ENCODE measurements around the gene NR2F1.

NR2F1 gene

DNA sequence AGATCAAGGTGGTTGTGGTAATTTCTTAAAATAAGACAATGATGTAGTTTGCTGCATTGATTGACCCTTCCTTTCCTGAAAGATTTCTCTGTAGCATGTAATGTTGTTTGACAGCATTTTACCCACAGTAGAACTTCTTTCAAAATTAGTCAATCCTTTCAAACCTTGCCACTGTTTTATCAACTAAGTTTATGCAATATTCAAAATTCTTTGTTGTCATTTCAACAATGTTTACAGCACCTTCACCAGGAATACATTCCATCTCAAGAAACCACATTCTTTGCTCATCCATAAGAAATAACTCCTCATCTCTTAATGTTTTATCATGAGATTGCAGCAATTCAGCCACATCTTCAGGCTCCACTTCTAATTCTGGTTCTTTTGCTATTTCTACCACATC, 43.8 kb downstream of the NR2F1 start:
- CTCF ChIA-PET, result no interaction called here
- H3K27ac ChIP-seq (ENCODE audit: insufficient read depth in 1 of 2, low read depth in 1 of 2, low read length in 2 of 2, poor library complexity in 1 of 2, severe bottlenecking in 2 of 2), result no peak overlapping the region
- H3K4me3 ChIP-seq (ENCODE audit: control insufficient read depth in 1 of 7, extremely low read depth in 1 of 7, insufficient read depth in 4 of 7, low read depth in 2 of 7, low read length in 6 of 7), result no peak overlapping the region
- no peaks in the 10 kb centered on the region for H3K9me3 ChIP-seq (ENCODE audit: control extremely low read depth in 1 of 5, control insufficient read depth in 4 of 5, insufficient read depth in 2 of 5, low read depth in 1 of 5, low read length in 4 of 5)
- H3K36me3 ChIP-seq (ENCODE audit: control insufficient read depth in 4 of 4, insufficient read depth in 4 of 4, low read length in 3 of 4), result no peaks in the 10 kb centered on the region
- H3K4me1 ChIP-seq (ENCODE audit: control extremely low read depth in 1 of 4, control insufficient read depth in 4 of 4, insufficient read depth in 4 of 4, low read length in 3 of 4), result no peaks in the 10 kb centered on the region
- no peak for DNase-seq
- peaks cover 4 to 32% (median 13%) of the 10 kb centered on the region in 5 experiments for H3K27me3 ChIP-seq (replicated peaks in 2 of 5; ENCODE audit: control insufficient read depth in 4 of 5, insufficient read depth in 5 of 5, low read length in 4 of 5)
- POLR2A ChIA-PET, result no interaction called here

- 82% methylated on average over 2 of the region's 4 CpGs for WGBS (ENCODE audit: insufficient coverage)
- POLR2A ChIA-PET, result no interaction called here
- CTCF ChIA-PET, result no interaction called here
- no peak for DNase-seq
- H3K27ac ChIP-seq (ENCODE audit: insufficient read depth in 1 of 2, low read depth in 1 of 2, low read length in 2 of 2, poor library complexity in 1 of 2, severe bottlenecking in 2 of 2), result no peak overlapping the region
- no peaks in the 10 kb centered on the region for H3K9me3 ChIP-seq (ENCODE audit: control extremely low read depth in 1 of 5, control insufficient read depth in 4 of 5, insufficient read depth in 2 of 5, low read depth in 1 of 5, low read length in 4 of 5)
- H3K4me1 ChIP-seq (ENCODE audit: control extremely low read depth in 1 of 4, control insufficient read depth in 4 of 4, insufficient read depth in 4 of 4, low read length in 3 of 4), result peaks cover 0 to 15% (median 3%) of the 10 kb centered on the region in 4 experiments
- H3K36me3 ChIP-seq (ENCODE audit: control insufficient read depth in 4 of 4, insufficient read depth in 4 of 4, low read length in 3 of 4), result no peaks in the 10 kb centered on the region
- H3K27me3 ChIP-seq (replicated peaks in 2 of 5; ENCODE audit: control insufficient read depth in 4 of 5, insufficient read depth in 5 of 5, low read length in 4 of 5), result no peaks in the 10 kb centered on the region
- no peak overlapping the region for H3K4me3 ChIP-seq (ENCODE audit: control insufficient read depth in 1 of 7, extremely low read depth in 1 of 7, insufficient read depth in 4 of 7, low read depth in 2 of 7, low read length in 6 of 7)
These were observed 49.3 kb downstream of the NR2F1 start for GRCh38 chr5:93632327-93632726.

DNA sequence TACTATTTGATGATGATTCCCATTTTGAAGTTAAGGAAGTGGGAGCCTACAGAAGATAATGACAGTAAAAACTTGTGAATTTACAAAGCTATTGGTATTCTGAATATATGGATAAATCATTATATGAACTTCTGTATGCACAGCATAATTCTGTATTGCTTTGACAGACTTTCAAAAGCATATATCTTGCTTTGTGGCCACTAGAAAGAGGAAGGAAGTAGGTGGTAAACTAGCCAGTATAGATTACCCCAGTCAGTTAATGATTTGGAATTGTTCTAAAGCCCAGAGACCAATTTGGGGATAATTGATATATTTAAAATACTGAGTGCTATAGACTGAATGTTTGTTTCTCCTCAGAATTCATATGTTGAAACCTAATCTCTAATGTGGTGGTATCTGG, 53.0 kb downstream of the NR2F1 start:
- H3K4me1 ChIP-seq (ENCODE audit: control extremely low read depth in 1 of 4, control insufficient read depth in 4 of 4, insufficient read depth in 4 of 4, low read length in 3 of 4), result peaks cover 0 to 15% (median 4%) of the 10 kb centered on the region in 4 experiments
- no peak overlapping the region for H3K27ac ChIP-seq (ENCODE audit: insufficient read depth in 1 of 2, low read depth in 1 of 2, low read length in 2 of 2, poor library complexity in 1 of 2, severe bottlenecking in 2 of 2)
- no peak overlapping the region for H3K4me3 ChIP-seq (ENCODE audit: control insufficient read depth in 1 of 7, extremely low read depth in 1 of 7, insufficient read depth in 4 of 7, low read depth in 2 of 7, low read length in 6 of 7)
- no peaks in the 10 kb centered on the region for H3K9me3 ChIP-seq (ENCODE audit: control extremely low read depth in 1 of 5, control insufficient read depth in 4 of 5, insufficient read depth in 2 of 5, low read depth in 1 of 5, low read length in 4 of 5)
- DNase-seq, result peak in 2 of 3 donors; percentile 36 to 53
- H3K27me3 ChIP-seq (replicated peaks in 2 of 5; ENCODE audit: control insufficient read depth in 4 of 5, insufficient read depth in 5 of 5, low read length in 4 of 5), result no peaks in the 10 kb centered on the region
- CTCF ChIA-PET, result no interaction called here
- no peaks in the 10 kb centered on the region for H3K36me3 ChIP-seq (ENCODE audit: control insufficient read depth in 4 of 4, insufficient read depth in 4 of 4, low read length in 3 of 4)
- POLR2A ChIA-PET, result no interaction called here

- Histone ChIP-seq H3K36me3 (ENCODE audit: control insufficient read depth in 4 of 4, insufficient read depth in 4 of 4, low read length in 3 of 4) (no peaks in the 10 kb centered on the region), H3K9me3 (ENCODE audit: control extremely low read depth in 1 of 5, control insufficient read depth in 4 of 5, insufficient read depth in 2 of 5, low read depth in 1 of 5, low read length in 4 of 5) (no peaks in the 10 kb centered on the region), H3K27ac (ENCODE audit: insufficient read depth in 1 of 2, low read depth in 1 of 2, low read length in 2 of 2, poor library complexity in 1 of 2, severe bottlenecking in 2 of 2) (no peak overlapping the region), H3K27me3 (replicated peaks in 2 of 5; ENCODE audit: control insufficient read depth in 4 of 5, insufficient read depth in 5 of 5, low read length in 4 of 5) (no peaks in the 10 kb centered on the region), H3K4me3 (ENCODE audit: control insufficient read depth in 1 of 7, extremely low read depth in 1 of 7, insufficient read depth in 4 of 7, low read depth in 2 of 7, low read length in 6 of 7) (no peak overlapping the region), H3K4me1 (ENCODE audit: control extremely low read depth in 1 of 4, control insufficient read depth in 4 of 4, insufficient read depth in 4 of 4, low read length in 3 of 4) (peaks cover 0 to 15% (median 4%) of the 10 kb centered on the region in 4 experiments)
- 36% methylated on average over 1 of the region's 1 CpG for WGBS (ENCODE audit: insufficient coverage)
- ChIA-PET POLR2A (no interaction called here), CTCF (no interaction called here)
- DNase-seq, result peak in 2 of 3 donors; percentile 37 to 61
These were observed 53.8 kb downstream of the NR2F1 start for GRCh38 chr5:93636837-93637236.

GRCh38 chr5:93637697-93638096, 54.7 kb downstream of the NR2F1 start:
- CTCF ChIA-PET, result interaction anchor here (1.1 kb wide), 1 partner anchor 17 kb away, joined by 3 read pairs; no protein-coding TSS in a partner anchor
- no peaks in the 10 kb centered on the region for H3K36me3 ChIP-seq (ENCODE audit: control insufficient read depth in 4 of 4, insufficient read depth in 4 of 4, low read length in 3 of 4)
- no peak overlapping the region for H3K27ac ChIP-seq (ENCODE audit: insufficient read depth in 1 of 2, low read depth in 1 of 2, low read length in 2 of 2, poor library complexity in 1 of 2, severe bottlenecking in 2 of 2)
- WGBS (ENCODE audit: insufficient coverage), result 100% methylated on average over 1 of the region's 2 CpGs
- POLR2A ChIA-PET, result no interaction called here
- no peak overlapping the region for H3K4me3 ChIP-seq (ENCODE audit: control insufficient read depth in 1 of 7, extremely low read depth in 1 of 7, insufficient read depth in 4 of 7, low read depth in 2 of 7, low read length in 6 of 7)
- no peaks in the 10 kb centered on the region for H3K9me3 ChIP-seq (ENCODE audit: control extremely low read depth in 1 of 5, control insufficient read depth in 4 of 5, insufficient read depth in 2 of 5, low read depth in 1 of 5, low read length in 4 of 5)
- DNase-seq, result no peak
- H3K4me1 ChIP-seq (ENCODE audit: control extremely low read depth in 1 of 4, control insufficient read depth in 4 of 4, insufficient read depth in 4 of 4, low read length in 3 of 4), result peaks cover 0 to 15% (median 4%) of the 10 kb centered on the region in 4 experiments
- H3K27me3 ChIP-seq (replicated peaks in 2 of 5; ENCODE audit: control insufficient read depth in 4 of 5, insufficient read depth in 5 of 5, low read length in 4 of 5), result no peaks in the 10 kb centered on the region

- no peak overlapping the region for H3K27ac ChIP-seq (ENCODE audit: insufficient read depth in 1 of 2, low read depth in 1 of 2, low read length in 2 of 2, poor library complexity in 1 of 2, severe bottlenecking in 2 of 2)
- H3K4me3 ChIP-seq (ENCODE audit: control insufficient read depth in 1 of 7, extremely low read depth in 1 of 7, insufficient read depth in 4 of 7, low read depth in 2 of 7, low read length in 6 of 7), result no peak overlapping the region
- 100% methylated on average over 3 of the region's 3 CpGs for WGBS (ENCODE audit: insufficient coverage)
- peaks cover 0 to 1% (median 0%) of the 10 kb centered on the region in 4 experiments for H3K4me1 ChIP-seq (ENCODE audit: control extremely low read depth in 1 of 4, control insufficient read depth in 4 of 4, insufficient read depth in 4 of 4, low read length in 3 of 4)
- ChIA-PET CTCF (no interaction called here), POLR2A (no interaction called here)
- no peaks in the 10 kb centered on the region for H3K36me3 ChIP-seq (ENCODE audit: control insufficient read depth in 4 of 4, insufficient read depth in 4 of 4, low read length in 3 of 4)
- H3K27me3 ChIP-seq (replicated peaks in 2 of 5; ENCODE audit: control insufficient read depth in 4 of 5, insufficient read depth in 5 of 5, low read length in 4 of 5), result no peaks in the 10 kb centered on the region
- H3K9me3 ChIP-seq (ENCODE audit: control extremely low read depth in 1 of 5, control insufficient read depth in 4 of 5, insufficient read depth in 2 of 5, low read depth in 1 of 5, low read length in 4 of 5), result no peaks in the 10 kb centered on the region
- no peak for DNase-seq
These were observed 59.5 kb downstream of the NR2F1 start for GRCh38 chr5:93642526-93642925.
